ENCODE data around the gene KLHL25. TPM values are rescaled to one million over a fixed set of nuclear protein-coding genes. Genes with fewer than 3 reads are reported as not detected.

KLHL25 gene
- polyA plus RNA-seq, 1 donor from 2014 or later = 38.9 TPM

DNA sequence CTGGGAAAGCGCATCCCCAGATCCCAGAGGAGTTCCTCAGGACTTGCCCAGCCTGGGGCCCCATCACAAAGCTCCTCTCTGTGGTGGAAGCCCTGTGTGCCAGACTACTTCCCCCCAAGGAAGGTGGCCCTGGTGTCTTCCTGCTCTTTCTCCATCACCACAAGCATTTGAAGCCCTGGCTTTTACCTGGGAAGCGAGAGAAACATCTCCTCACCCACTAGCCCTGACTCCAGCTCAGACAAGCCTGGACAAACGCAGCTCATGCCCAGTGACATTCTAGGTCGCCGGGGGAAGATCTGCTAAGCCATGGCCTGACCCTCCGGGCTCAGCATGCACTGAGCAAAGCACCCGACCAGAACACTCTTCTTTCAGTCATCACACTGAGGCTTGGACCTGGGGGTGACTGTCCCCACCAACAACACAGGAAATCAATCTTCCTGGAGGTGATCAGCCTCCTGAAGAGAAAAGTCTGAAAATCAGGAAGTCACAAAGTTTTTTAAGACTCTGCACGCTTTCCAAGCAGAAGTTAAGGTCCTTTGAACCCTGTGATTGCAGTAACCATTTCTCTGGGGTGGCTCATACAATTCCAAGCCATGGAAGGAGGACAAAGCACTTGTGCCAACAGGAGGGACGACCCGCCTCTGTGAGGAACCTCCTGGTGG, 40.8 kb downstream of the KLHL25 start:
- H3K36me3 ChIP-seq (ENCODE audit: insufficient read depth, low read length) = no peaks in the 10 kb centered on the region
- H3F3A ChIP-seq (ENCODE audit: insufficient read depth, low read length, poor library complexity, severe bottlenecking) = no peaks in the 10 kb centered on the region
- H3K79me2 ChIP-seq (replicated peaks; ENCODE audit: insufficient read depth, low read length) = no peaks in the 10 kb centered on the region
- H2AFZ ChIP-seq (ENCODE audit: low read depth, low read length) = no peak overlapping the region
- H3K9me3 ChIP-seq (ENCODE audit: low read length) = no peaks in the 10 kb centered on the region
- H3K27me3 ChIP-seq (ENCODE audit: insufficient read depth, low read depth, low read length) = no peaks in the 10 kb centered on the region
- no peak overlapping the region for H3K27ac ChIP-seq (ENCODE audit: low read length)
- TF ChIP-seq POLR2AphosphoS5 (IDR thresholded peaks at IDR 0.05) (no peak), SMC3 (conservative IDR thresholded peaks at IDR 0.05; ENCODE audit: poor library complexity) (no peak), MXI1 (conservative IDR thresholded peaks at IDR 0.05; ENCODE audit: poor library complexity, severe bottlenecking) (no peak), EZH2 (IDR thresholded peaks at IDR 0.05; ENCODE audit: borderline replicate concordance, insufficient read depth, low read length, poor library complexity, severe bottlenecking) (no peak), EP300 (conservative IDR thresholded peaks at IDR 0.05; ENCODE audit: poor library complexity, severe bottlenecking) (no peak), RAD21 (conservative IDR thresholded peaks at IDR 0.05) (no peak), TAF1 (IDR thresholded peaks at IDR 0.05; ENCODE audit: low read depth) (no peak)
- TF ChIP-seq, protein P1, sequence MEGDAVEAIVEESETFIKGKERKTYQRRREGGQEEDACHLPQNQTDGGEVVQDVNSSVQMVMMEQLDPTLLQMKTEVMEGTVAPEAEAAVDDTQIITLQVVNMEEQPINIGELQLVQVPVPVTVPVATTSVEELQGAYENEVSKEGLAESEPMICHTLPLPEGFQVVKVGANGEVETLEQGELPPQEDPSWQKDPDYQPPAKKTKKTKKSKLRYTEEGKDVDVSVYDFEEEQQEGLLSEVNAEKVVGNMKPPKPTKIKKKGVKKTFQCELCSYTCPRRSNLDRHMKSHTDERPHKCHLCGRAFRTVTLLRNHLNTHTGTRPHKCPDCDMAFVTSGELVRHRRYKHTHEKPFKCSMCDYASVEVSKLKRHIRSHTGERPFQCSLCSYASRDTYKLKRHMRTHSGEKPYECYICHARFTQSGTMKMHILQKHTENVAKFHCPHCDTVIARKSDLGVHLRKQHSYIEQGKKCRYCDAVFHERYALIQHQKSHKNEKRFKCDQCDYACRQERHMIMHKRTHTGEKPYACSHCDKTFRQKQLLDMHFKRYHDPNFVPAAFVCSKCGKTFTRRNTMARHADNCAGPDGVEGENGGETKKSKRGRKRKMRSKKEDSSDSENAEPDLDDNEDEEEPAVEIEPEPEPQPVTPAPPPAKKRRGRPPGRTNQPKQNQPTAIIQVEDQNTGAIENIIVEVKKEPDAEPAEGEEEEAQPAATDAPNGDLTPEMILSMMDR (IDR thresholded peaks at IDR 0.05; ENCODE audit: poor library complexity, severe bottlenecking) = no peak
- TF ChIP-seq, protein P2, sequence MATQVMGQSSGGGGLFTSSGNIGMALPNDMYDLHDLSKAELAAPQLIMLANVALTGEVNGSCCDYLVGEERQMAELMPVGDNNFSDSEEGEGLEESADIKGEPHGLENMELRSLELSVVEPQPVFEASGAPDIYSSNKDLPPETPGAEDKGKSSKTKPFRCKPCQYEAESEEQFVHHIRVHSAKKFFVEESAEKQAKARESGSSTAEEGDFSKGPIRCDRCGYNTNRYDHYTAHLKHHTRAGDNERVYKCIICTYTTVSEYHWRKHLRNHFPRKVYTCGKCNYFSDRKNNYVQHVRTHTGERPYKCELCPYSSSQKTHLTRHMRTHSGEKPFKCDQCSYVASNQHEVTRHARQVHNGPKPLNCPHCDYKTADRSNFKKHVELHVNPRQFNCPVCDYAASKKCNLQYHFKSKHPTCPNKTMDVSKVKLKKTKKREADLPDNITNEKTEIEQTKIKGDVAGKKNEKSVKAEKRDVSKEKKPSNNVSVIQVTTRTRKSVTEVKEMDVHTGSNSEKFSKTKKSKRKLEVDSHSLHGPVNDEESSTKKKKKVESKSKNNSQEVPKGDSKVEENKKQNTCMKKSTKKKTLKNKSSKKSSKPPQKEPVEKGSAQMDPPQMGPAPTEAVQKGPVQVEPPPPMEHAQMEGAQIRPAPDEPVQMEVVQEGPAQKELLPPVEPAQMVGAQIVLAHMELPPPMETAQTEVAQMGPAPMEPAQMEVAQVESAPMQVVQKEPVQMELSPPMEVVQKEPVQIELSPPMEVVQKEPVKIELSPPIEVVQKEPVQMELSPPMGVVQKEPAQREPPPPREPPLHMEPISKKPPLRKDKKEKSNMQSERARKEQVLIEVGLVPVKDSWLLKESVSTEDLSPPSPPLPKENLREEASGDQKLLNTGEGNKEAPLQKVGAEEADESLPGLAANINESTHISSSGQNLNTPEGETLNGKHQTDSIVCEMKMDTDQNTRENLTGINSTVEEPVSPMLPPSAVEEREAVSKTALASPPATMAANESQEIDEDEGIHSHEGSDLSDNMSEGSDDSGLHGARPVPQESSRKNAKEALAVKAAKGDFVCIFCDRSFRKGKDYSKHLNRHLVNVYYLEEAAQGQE (IDR thresholded peaks at IDR 0.05; ENCODE audit: borderline replicate concordance) = no peak
- H3K9ac ChIP-seq (ENCODE audit: low read length) = no peak overlapping the region
- H3K4me3 ChIP-seq (ENCODE audit: low read length) = no peak overlapping the region
- no peaks in the 10 kb centered on the region for H3K9me2 ChIP-seq (ENCODE audit: insufficient read depth, low read length)
- H4K20me1 ChIP-seq (ENCODE audit: insufficient read depth) = no peaks in the 10 kb centered on the region
- no peak overlapping the region for H3K4me2 ChIP-seq (ENCODE audit: low read length)

DNA sequence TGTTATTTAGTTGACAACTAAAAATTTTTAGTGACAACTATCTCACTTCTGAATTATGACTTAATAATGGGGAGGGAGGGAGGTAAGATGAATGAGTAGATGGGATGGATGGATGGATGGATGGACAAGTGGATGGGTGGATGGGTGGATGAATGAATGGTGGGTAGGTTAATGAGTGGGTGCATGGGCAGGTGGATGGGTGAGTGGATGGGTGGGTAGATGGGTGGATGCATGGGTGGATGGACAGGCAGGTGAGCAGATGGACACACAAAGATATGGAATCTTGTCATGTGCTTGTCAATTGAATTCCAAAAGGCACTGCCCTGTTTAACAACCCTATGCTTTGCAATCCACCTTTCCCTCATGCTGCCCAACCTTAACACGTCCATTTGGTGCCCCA, 41.5 kb downstream of the KLHL25 start:
- no peak overlapping the region for H3K4me2 ChIP-seq (ENCODE audit: low read length)
- no peak overlapping the region for H3K27ac ChIP-seq (ENCODE audit: low read length)
- H3F3A ChIP-seq (ENCODE audit: insufficient read depth, low read length, poor library complexity, severe bottlenecking) = no peaks in the 10 kb centered on the region

More for the DNA sequence above, 41.5 kb downstream of the KLHL25 start:
- Histone ChIP-seq H4K20me1 (ENCODE audit: insufficient read depth) (no peaks in the 10 kb centered on the region), H3K9ac (ENCODE audit: low read length) (no peak overlapping the region), H3K27me3 (ENCODE audit: insufficient read depth, low read depth, low read length) (no peaks in the 10 kb centered on the region), H3K9me2 (ENCODE audit: insufficient read depth, low read length) (no peaks in the 10 kb centered on the region), H3K79me2 (replicated peaks; ENCODE audit: insufficient read depth, low read length) (no peaks in the 10 kb centered on the region), H3K9me3 (ENCODE audit: low read length) (no peaks in the 10 kb centered on the region), H3K4me3 (ENCODE audit: low read length) (no peak overlapping the region), H2AFZ (ENCODE audit: low read depth, low read length) (no peak overlapping the region), H3K36me3 (ENCODE audit: insufficient read depth, low read length) (no peaks in the 10 kb centered on the region)
- TF ChIP-seq MXI1 (conservative IDR thresholded peaks at IDR 0.05; ENCODE audit: poor library complexity, severe bottlenecking) = no peak
- TF ChIP-seq RAD21 (conservative IDR thresholded peaks at IDR 0.05) = no peak

Data from neural cell (in vitro differentiated cells).